Chondrocyte (in vitro differentiated cells): ENCODE data around the gene NEK1. TPM values are rescaled to one million over a fixed set of nuclear protein-coding genes. Genes with fewer than 3 reads are reported as not detected.
"Not testable (repeated sequence)": the region's sequence is repeated elsewhere in the genome, so short reads cannot be mapped to it uniquely, and the experiment has no call there.

Source experiments
- DNase-seq: peaks from one replicate; pipeline ENCODE4 v3.0.0; 2021; ENCODE audit warnings: mixed read lengths, low spot score
- H3K27ac Mint-ChIP-seq: one replicate; pipeline ENCODE4 v1.8.0; 2021; ENCODE audit warnings: mild to moderate bottlenecking, moderate library complexity, mixed read lengths; ENCODE audit not compliant: unreplicated experiment
- H3K27me3 Mint-ChIP-seq: 2 replicates; pipeline ENCODE4 v1.8.0; 2021; ENCODE audit warnings: low read depth, mixed read lengths
- H3K36me3 Mint-ChIP-seq: 2 replicates; pipeline ENCODE4 v1.8.0; 2021; ENCODE audit warnings: low read depth, mixed read lengths
- H3K4me1 Mint-ChIP-seq: 2 replicates; pipeline ENCODE4 v1.8.0; 2021; ENCODE audit warnings: low read depth, mild to moderate bottlenecking, mixed read lengths
- H3K4me3 Mint-ChIP-seq: one replicate; pipeline ENCODE4 v1.8.0; 2021; ENCODE audit warnings: mild to moderate bottlenecking, moderate library complexity, mixed read lengths; ENCODE audit not compliant: unreplicated experiment
- H3K9me3 Mint-ChIP-seq: 2 replicates; pipeline ENCODE4 v1.8.0; 2021; ENCODE audit warnings: low read depth, mixed read lengths
- CTCF ChIP-seq: fragments of 200-600 bp; sonication (generic); IDR thresholded peaks from 2 replicates; pipeline ENCODE4 v1.5.0; 2021; ENCODE audit warnings: antibody characterized with exemption, mild to moderate bottlenecking, moderate library complexity
- total RNA-seq: library from RNA; stranded (reverse); gene quantifications from 3 replicates; pipeline ENCODE4 v1.2.1, GENCODE V29; 2021

NEK1 gene
- total RNA-seq, 1 donor from 2014 or later, result 13.7 TPM

GRCh38 chr4:169428376-169428775 lies 184.0 kb downstream of the NEK1 start:
- Mint-ChIP-seq H3K27me3 (no peaks in the 10 kb centered on the region), H3K9me3 (no peaks in the 10 kb centered on the region), H3K36me3 (peaks cover 6% of the 10 kb centered on the region), H3K27ac (no peak overlapping the region), H3K4me3 (no peak overlapping the region), H3K4me1 (no peaks in the 10 kb centered on the region)
- no peak for TF ChIP-seq CTCF
- DNase-seq, result no peak

GRCh38 chr4:169427727-169428126 lies 184.7 kb downstream of the NEK1 start:
- not testable (repeated sequence) for DNase-seq, H3K9me3 Mint-ChIP-seq, H3K27me3 Mint-ChIP-seq, H3K27ac Mint-ChIP-seq, H3K4me1 Mint-ChIP-seq, H3K4me3 Mint-ChIP-seq, H3K36me3 Mint-ChIP-seq

GRCh38 chr4:169420291-169420690 lies 192.1 kb downstream of the NEK1 start:
- H3K27me3 Mint-ChIP-seq, result no peaks in the 10 kb centered on the region
- H3K4me1 Mint-ChIP-seq, result no peaks in the 10 kb centered on the region
- TF ChIP-seq CTCF, result no peak
- no peak for DNase-seq
- no peaks in the 10 kb centered on the region for H3K9me3 Mint-ChIP-seq
- H3K27ac Mint-ChIP-seq, result no peak overlapping the region
- H3K4me3 Mint-ChIP-seq, result no peak overlapping the region
- peaks cover 16% of the 10 kb centered on the region for H3K36me3 Mint-ChIP-seq

GRCh38 chr4:169418846-169419245 lies 193.5 kb downstream of the NEK1 start:
- H3K9me3 Mint-ChIP-seq, result no peaks in the 10 kb centered on the region
- DNase-seq, result no peak
- H3K36me3 Mint-ChIP-seq, result peaks cover 10% of the 10 kb centered on the region
- no peaks in the 10 kb centered on the region for H3K27me3 Mint-ChIP-seq
- H3K4me3 Mint-ChIP-seq, result no peak overlapping the region
- H3K27ac Mint-ChIP-seq, result no peak overlapping the region
- no peak for TF ChIP-seq CTCF
- H3K4me1 Mint-ChIP-seq, result no peaks in the 10 kb centered on the region

- H3K27ac Mint-ChIP-seq, result no peak overlapping the region
- H3K27me3 Mint-ChIP-seq, result no peaks in the 10 kb centered on the region
- H3K36me3 Mint-ChIP-seq, result peaks cover 10% of the 10 kb centered on the region
- no peaks in the 10 kb centered on the region for H3K4me1 Mint-ChIP-seq
- no peak for DNase-seq
- H3K9me3 Mint-ChIP-seq, result no peaks in the 10 kb centered on the region
- no peak for TF ChIP-seq CTCF
- no peak overlapping the region for H3K4me3 Mint-ChIP-seq
Observed at GRCh38 chr4:169417629-169418282, 194.6 kb downstream of the NEK1 start.

GRCh38 chr4:169416997-169417396 lies 195.4 kb downstream of the NEK1 start:
- Mint-ChIP-seq H3K36me3 (peaks cover 9% of the 10 kb centered on the region), H3K27me3 (no peaks in the 10 kb centered on the region), H3K4me3 (no peak overlapping the region), H3K4me1 (no peaks in the 10 kb centered on the region), H3K9me3 (no peaks in the 10 kb centered on the region), H3K27ac (no peak overlapping the region)
- TF ChIP-seq CTCF, result no peak
- no peak for DNase-seq
